CMK (cell line): Measurements from ENCODE around the gene FXR1.
"Not testable (repeated sequence)": the region's sequence is repeated elsewhere in the genome, so short reads cannot be mapped to it uniquely, and the experiment has no call there.

Source experiments
- DNase-seq: peaks from one replicate; pipeline ENCODE4 v3.0.0-alpha.2; 2010; ENCODE audit warnings: low read depth

FXR1 gene

DNA sequence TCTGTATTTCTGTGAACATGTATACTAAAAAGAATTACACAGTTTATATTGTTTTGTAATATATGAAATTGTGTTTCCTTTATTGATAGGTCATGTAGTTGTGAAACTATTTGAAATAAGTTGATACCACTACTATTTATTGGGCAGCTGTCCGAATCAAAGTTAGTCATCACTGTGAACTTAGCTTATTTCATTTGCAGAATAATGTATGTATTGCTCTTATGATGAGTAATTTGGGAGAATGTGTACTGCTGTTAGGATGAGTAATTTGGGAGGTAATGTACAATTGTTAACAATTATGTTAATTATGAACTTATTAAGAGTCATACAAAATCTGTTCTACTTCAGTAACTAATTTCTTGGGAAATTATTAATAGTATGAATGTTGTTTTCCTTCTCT is 22.2 kb downstream of the FXR1 start:
- no peak for DNase-seq

- DNase-seq, result no peak
Measured at GRCh38 chr3:180940826-180941225, 28.4 kb downstream of the FXR1 start.

GRCh38 chr3:180947761-180948390 is 35.4 kb downstream of the FXR1 start:
- no peak for DNase-seq

DNA sequence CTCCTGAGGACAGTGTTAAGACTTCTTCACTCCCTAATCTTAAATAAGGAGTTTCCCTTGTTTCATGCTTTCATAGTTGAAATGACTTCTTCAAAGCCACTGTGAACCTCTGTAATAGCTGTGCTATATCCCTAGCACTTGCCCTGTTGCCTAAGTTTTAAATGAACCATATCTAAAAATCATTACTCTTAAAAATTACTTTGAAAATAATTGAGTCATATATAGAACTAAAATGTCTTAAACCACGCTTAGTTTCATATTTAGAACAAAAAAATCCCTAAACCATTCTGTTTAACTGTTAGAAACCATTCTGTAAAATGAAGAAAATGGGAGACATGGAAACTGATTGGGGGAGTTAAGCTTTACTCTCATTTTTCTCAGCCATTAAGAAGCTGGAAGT is 47.2 kb downstream of the FXR1 start:
- DNase-seq, result no peak

DNA sequence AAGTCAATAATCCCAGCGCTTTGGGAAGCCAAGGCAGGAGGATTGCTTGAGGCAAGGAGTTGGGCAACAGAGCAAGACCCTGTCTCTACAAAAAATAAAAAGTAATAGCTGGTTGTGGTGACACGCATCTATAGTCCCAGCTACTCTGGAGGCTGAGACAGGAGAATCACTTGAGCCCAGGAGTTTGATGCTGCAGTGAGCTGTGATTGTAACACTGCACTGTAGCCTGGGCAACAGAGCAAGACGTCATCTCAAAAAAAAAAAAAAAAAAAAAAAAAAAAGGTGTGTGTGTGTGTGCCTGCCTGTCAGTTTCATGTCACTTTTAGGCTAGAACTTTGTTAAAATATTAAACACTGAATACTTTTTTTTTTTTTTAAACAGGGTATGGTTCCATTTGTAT is 48.6 kb downstream of the FXR1 start:
- DNase-seq, result no peak

GRCh38 chr3:180961552-180961951 is 49.1 kb downstream of the FXR1 start:
- no peak for DNase-seq

DNA sequence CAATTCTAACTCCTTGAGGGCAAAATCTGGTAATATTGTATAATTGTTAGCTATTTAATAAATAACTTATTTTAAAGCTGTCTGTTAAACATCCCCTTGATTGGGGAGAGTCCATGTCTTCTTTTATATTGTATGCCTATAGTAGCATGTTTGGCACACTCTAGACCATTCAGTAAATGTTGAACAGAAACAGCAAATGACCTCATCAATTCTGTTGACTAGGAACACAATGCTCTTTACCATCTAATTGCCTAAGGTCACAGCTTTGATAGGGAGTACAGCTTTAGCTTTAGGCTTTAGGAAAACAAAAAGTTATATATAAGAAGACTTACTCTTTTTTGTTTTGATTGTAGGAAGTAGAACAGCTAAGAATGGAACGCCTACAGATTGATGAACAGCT is 50.1 kb downstream of the FXR1 start:
- DNase-seq, result no peak

DNA sequence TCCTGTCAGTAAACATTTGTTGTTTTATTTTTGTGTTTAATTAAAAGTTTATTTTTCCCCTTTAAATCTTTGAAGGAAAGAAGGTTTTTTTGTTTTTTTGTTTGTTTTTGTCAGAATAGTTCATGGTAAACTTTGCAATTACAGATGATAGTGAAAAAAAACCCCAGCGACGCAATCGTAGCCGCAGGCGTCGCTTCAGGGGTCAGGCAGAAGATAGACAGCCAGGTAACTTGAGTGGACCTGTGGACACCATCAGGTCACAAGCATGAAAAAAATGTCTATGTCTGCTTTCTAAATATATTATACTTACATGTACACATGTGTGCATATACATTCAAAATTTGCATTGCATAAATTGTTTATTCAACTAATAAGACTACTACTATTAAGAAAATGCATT is 58.5 kb downstream of the FXR1 start:
- no peak for DNase-seq

GRCh38 chr3:180973543-180973942 is 61.1 kb downstream of the FXR1 start:
- no peak for DNase-seq

DNA sequence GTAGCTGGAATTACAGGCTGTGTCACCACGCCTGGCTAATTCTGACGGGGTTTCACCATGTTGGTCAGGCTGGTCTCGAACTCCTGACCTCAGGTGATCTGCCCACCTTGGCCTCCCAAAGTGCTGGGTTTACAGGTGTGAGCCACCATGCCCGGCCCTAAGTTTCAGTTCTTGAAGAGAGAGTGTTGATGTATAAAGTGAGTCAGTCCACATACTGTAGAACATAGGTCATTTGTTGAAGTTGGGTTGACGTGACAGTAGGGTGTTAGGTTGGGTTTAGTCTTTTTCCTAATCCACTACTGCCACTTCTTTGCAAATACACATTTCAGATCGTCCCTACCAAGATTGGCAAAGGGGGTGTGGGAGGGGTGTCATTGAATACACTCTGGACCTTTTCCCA is 61.8 kb downstream of the FXR1 start:
- DNase-seq, result no peak

- DNase-seq, result no peak
Measured at GRCh38 chr3:180977498-180977897, 65.0 kb downstream of the FXR1 start.

GRCh38 chr3:180979961-180980360 is 67.5 kb downstream of the FXR1 start:
- no peak for DNase-seq

GRCh38 chr3:180980611-180981010 is 68.1 kb downstream of the FXR1 start:
- no peak for DNase-seq

DNA sequence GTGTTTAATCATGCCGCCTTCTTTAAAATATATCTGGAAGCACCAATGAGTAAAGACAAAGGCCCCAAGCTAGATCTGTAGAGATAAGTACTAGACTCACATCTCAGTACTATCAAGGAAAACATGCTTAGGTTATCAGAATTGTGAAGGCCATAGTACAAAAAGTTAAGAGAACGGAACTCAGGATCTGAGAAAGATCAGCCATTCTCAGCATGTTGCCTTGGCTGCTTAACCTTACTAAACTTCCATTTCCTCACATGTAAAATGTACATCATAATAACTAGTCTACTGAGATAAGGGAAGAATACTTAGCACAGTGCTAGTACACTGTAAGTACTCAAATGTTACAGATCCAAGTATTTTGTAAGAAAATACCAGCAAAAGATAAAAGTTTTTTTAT is 69.4 kb downstream of the FXR1 start:
- no peak for DNase-seq

GRCh38 chr3:180983136-180983535 is 70.7 kb downstream of the FXR1 start:
- no peak for DNase-seq

GRCh38 chr3:180986366-180986765 is 73.9 kb downstream of the FXR1 start:
- DNase-seq, result not testable (repeated sequence)

- no peak for DNase-seq
Measured at GRCh38 chr3:180987344-180987743, 74.9 kb downstream of the FXR1 start.

GRCh38 chr3:180989291-180990163 is 77.1 kb downstream of the FXR1 start, which contains the start of gene DNAJC19:
Gene DNAJC19, minus strand, starts transcription at chr3:180989736. Its CDS starts 134 bp downstream, at chr3:180989602.
- DNase-seq, result peak; percentile 90

- DNase-seq, result no peak
Measured at GRCh38 chr3:180990505-180990904, 78.0 kb downstream of the FXR1 start.

- DNase-seq, result no peak
Measured at GRCh38 chr3:180996415-180996932, 84.0 kb downstream of the FXR1 start.

GRCh38 chr3:181002331-181002730 is 89.9 kb downstream of the FXR1 start:
- DNase-seq, result not testable (repeated sequence)

DNA sequence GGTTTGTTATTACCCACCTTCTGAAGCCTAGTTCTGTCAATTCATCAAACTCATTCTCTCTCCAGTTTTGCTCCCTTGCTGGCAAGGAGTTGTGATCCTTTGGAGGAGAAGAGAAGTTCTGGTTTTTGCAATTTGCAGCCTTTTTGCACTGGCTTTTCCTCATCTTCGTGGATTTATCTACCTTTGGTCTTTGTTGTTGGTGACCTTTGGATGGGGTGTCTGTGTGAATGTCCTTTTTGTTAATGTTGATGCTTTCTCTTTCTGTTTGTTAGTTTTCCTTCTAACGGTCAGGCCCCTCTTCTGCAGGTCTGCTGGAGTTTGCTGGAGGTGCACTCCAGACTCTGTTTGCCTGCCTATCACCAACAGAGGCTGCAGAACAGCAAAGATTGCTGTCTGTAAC is 91.0 kb downstream of the FXR1 start:
- not testable (repeated sequence) for DNase-seq

DNA sequence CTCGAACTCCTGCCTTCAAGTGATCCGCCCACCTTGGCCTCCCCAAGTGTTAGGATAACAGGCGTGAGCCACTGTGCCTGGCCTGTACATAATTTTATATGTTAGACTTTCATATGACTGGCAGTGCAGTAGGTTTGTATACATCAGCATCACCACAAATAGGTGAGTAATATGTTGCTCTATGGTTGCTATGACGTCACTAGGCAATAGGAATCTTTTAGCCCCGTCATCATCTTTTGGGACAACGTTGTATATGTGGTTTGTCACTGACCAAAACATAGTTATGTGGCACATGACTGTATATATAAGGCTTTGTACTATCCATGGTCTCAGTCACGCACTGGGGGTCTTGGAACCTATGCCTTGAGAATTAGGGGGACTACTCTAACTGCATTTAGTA is 94.1 kb downstream of the FXR1 start:
- DNase-seq, result no peak
